HepG2 (cell line): ENCODE data around the gene CHKB. TPM values are rescaled to one million over a fixed set of nuclear protein-coding genes. Genes with fewer than 3 reads are reported as not detected.

Source experiments
- CBX1 ChIP-seq: IDR thresholded peaks from one replicate; pipeline ENCODE4 v1.6.1; 2016; ENCODE audit warnings: antibody characterized with exemption, low read depth
- CBX5 ChIP-seq: sonication (generic); formaldehyde crosslinking; IDR thresholded peaks from 2 replicates; pipeline ENCODE4 v1.4.0; 2020; ENCODE audit warnings: missing genetic modification reagents, borderline replicate concordance
- GPN1 ChIP-seq: sonication (generic); formaldehyde crosslinking; IDR thresholded peaks from 2 replicates; pipeline ENCODE4 v1.5.1; 2020; ENCODE audit warnings: missing genetic modification reagents, borderline replicate concordance
- HDAC2 ChIP-seq: sonication (generic); formaldehyde crosslinking; IDR thresholded peaks from 2 replicates; pipeline ENCODE4 v1.4.0; 2020; ENCODE audit warnings: missing genetic modification reagents
- KMT2A ChIP-seq: sonication (generic); formaldehyde crosslinking; IDR thresholded peaks from 2 replicates; pipeline ENCODE4 v1.4.0; 2020; ENCODE audit warnings: missing genetic modification reagents
- RFX5 ChIP-seq: IDR thresholded peaks from 2 replicates; pipeline ENCODE4 v1.6.1; 2011; ENCODE audit warnings: low read depth, low read length, improper control_type of control experiment
- SP2 ChIP-seq: sonication (generic); formaldehyde crosslinking; IDR thresholded peaks from 2 replicates; pipeline ENCODE4 v1.5.1; 2020; ENCODE audit warnings: mild to moderate bottlenecking, missing genetic modification reagents
- STAT5B ChIP-seq: sonication (generic); formaldehyde crosslinking; IDR thresholded peaks from 2 replicates; pipeline ENCODE4 v1.4.0; 2020; ENCODE audit warnings: missing genetic modification reagents
- TP53 ChIP-seq: sonication (generic); formaldehyde crosslinking; conservative IDR thresholded peaks from 2 replicates; pipeline ENCODE4 v1.4.0; 2020; ENCODE audit warnings: missing genetic modification reagents
- ZBTB1 ChIP-seq: sonication (generic); formaldehyde crosslinking; IDR thresholded peaks from 2 replicates; pipeline ENCODE4 v1.4.0; 2020; ENCODE audit warnings: missing genetic modification reagents, borderline replicate concordance
- ZNF136 ChIP-seq: sonication (generic); formaldehyde crosslinking; IDR thresholded peaks from 2 replicates; pipeline ENCODE4 v1.8.1; 2022; ENCODE audit warnings: low read depth, mild to moderate bottlenecking, moderate library complexity, missing genetic modification reagents
- ZNF143 ChIP-seq: sonication (generic); formaldehyde crosslinking; IDR thresholded peaks from 2 replicates; pipeline ENCODE4 v1.4.0; 2020; ENCODE audit warnings: missing genetic modification reagents
- ZNF331 ChIP-seq: sonication (generic); formaldehyde crosslinking; IDR thresholded peaks from 2 replicates; pipeline ENCODE4 v1.4.0; 2020; ENCODE audit warnings: missing genetic modification reagents
- ZNF430 ChIP-seq: sonication (generic); formaldehyde crosslinking; IDR thresholded peaks from 2 replicates; pipeline ENCODE4 v1.9.0; 2021; ENCODE audit warnings: mild to moderate bottlenecking, missing genetic modification reagents
- ZNF501 ChIP-seq: sonication (generic); formaldehyde crosslinking; IDR thresholded peaks from 2 replicates; pipeline ENCODE4 v1.5.1; 2020; ENCODE audit warnings: mild to moderate bottlenecking, moderate library complexity, missing genetic modification reagents
- ZNF547 ChIP-seq: sonication (generic); formaldehyde crosslinking; IDR thresholded peaks from 2 replicates; pipeline ENCODE4 v1.5.1; 2020; ENCODE audit warnings: mild to moderate bottlenecking, missing genetic modification reagents
- ZNF674 ChIP-seq: sonication (generic); formaldehyde crosslinking; IDR thresholded peaks from 2 replicates; pipeline ENCODE4 v1.5.0; 2020; ENCODE audit warnings: low read depth, mild to moderate bottlenecking, missing genetic modification reagents
- ZNF703 ChIP-seq: sonication (generic); formaldehyde crosslinking; IDR thresholded peaks from 2 replicates; pipeline ENCODE4 v1.5.1; 2020; ENCODE audit warnings: missing genetic modification reagents, mild to moderate bottlenecking, moderate library complexity, borderline replicate concordance
- ZNF746 ChIP-seq: sonication (generic); formaldehyde crosslinking; IDR thresholded peaks from 2 replicates; pipeline ENCODE4 v1.8.0; 2022; ENCODE audit warnings: mild to moderate bottlenecking, missing genetic modification reagents
- ZNF75D ChIP-seq: sonication (generic); formaldehyde crosslinking; IDR thresholded peaks from 2 replicates; pipeline ENCODE4 v1.8.1; 2023; ENCODE audit warnings: missing genetic modification reagents, mild to moderate bottlenecking, borderline replicate concordance
- ZSCAN21 ChIP-seq: sonication (generic); formaldehyde crosslinking; IDR thresholded peaks from 2 replicates; pipeline ENCODE4 v1.8.0; 2022; ENCODE audit warnings: mild to moderate bottlenecking, missing genetic modification reagents, moderate library complexity, borderline replicate concordance
- polyA plus RNA-seq, 8 experiments: library from polyadenylated mRNA; depleted of rRNA in 3 of 8; stranded (reverse) in 7 of 8; unstranded in 1 of 8; fragments of >200 nt; fragmentation: Illumina TruSeq in 4 of 8; extraction: Trizol in 4 of 8; gene quantifications; 2 replicates each; pipeline versions ENCODE4 v1.2.1 to v1.2.3, GENCODE V29; 2011 to 2016; ENCODE audit warnings: low read depth in 4 of 8, missing spikeins in 1 of 8, mixed read lengths in 1 of 8; ENCODE audit not compliant: insufficient read depth in 1 of 8
- total RNA-seq, 5 experiments: library from RNA; depleted of rRNA; stranded (reverse); fragments of >200 nt; fragmentation: Illumina TruSeq; extraction: Trizol; gene quantifications; 2 replicates each; pipeline ENCODE4 v1.2.3, GENCODE V29; 2016; ENCODE audit warnings: low read depth in 1 of 5
- TF ChIP-seq, protein P1 (sequence below): sonication (generic); formaldehyde crosslinking; conservative IDR thresholded peaks from 2 replicates; pipeline ENCODE4 v1.4.0; 2020; ENCODE audit warnings: missing genetic modification reagents
- TF ChIP-seq, protein P2 (sequence below): sonication (generic); formaldehyde crosslinking; IDR thresholded peaks from 2 replicates; pipeline ENCODE4 v1.5.0; 2020; ENCODE audit warnings: mild to moderate bottlenecking, missing genetic modification reagents
- TF ChIP-seq, protein P3 (sequence below): sonication (generic); formaldehyde crosslinking; IDR thresholded peaks from 2 replicates; pipeline ENCODE4 v1.4.0; 2020; ENCODE audit warnings: missing genetic modification reagents, mild to moderate bottlenecking, borderline replicate concordance
- TF ChIP-seq, protein P4 (sequence below): IDR thresholded peaks from 2 replicates; pipeline ENCODE4 v1.6.1; 2016; ENCODE audit warnings: missing compliant biosample characterization, missing genetic modification reagents, borderline replicate concordance

The CHKB gene
- total and polyA plus RNA-seq, 2 of the 13 experiments (the other 11 are each of a cell fraction or from before 2014, with no cell fraction given), result 24.5 to 42.7 TPM

DNA sequence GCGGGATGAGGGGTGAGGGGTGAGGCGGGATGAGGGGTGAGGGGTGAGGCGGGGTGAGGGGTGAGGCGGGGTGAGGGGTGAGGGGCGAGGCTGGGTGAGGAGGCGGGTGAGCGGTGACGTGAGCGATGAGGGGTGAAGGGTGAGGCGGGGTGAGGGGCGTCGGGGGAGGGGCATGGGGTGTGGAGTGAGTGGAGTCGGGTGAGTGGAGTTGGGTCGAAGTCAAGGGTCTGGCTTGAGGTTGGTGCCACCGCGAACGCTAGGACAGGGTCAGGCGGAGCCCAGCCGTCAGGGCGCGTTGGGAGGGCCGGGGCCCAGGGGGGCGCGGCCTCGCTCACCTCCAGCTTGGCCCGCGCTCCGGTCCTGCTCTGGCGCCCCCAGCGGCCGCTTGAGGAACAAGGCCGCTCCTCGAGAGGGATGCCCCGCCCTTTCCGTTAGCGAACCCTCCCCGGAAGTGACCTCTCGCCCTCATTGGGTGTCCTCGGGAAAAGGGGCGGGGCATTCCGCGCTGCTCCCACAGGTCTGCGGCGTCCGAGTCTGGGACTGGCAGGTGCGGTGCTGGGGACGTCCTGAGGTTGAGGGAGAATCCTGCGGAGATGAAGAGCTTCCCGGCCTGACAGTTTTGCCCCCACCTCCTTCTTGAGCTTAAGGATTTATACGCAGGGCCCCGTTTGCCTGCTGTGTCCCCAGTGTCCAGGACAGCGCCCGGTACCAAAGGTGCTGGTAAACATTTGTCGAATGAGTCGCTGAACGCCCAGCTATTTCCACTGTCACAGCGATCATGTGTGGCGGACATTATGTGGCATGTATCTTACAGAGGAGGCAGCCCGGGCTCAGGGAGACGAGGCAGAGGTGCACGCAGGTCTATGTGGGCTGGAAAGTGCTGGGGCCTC is 19.9 kb downstream of the CHKB start, which contains the start of gene SYCE3 (continued):
- TF ChIP-seq TP53, result no peak
- no peak for TF ChIP-seq ZNF703 (CRISPR knock-in tag)
- no peak for TF ChIP-seq ZNF746 (CRISPR knock-in tag)
- no peak for TF ChIP-seq STAT5B (CRISPR knock-in tag)
- TF ChIP-seq GPN1 (CRISPR knock-in tag), result no peak
- no peak for TF ChIP-seq ZNF75D (CRISPR knock-in tag)
- TF ChIP-seq, protein P1, sequence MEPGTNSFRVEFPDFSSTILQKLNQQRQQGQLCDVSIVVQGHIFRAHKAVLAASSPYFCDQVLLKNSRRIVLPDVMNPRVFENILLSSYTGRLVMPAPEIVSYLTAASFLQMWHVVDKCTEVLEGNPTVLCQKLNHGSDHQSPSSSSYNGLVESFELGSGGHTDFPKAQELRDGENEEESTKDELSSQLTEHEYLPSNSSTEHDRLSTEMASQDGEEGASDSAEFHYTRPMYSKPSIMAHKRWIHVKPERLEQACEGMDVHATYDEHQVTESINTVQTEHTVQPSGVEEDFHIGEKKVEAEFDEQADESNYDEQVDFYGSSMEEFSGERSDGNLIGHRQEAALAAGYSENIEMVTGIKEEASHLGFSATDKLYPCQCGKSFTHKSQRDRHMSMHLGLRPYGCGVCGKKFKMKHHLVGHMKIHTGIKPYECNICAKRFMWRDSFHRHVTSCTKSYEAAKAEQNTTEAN (CRISPR knock-in tag), result no peak
- TF ChIP-seq ZBTB1 (CRISPR knock-in tag), result no peak
- TF ChIP-seq HDAC2 (CRISPR knock-in tag), result peak; percentile 63; the same call in 1 of the 2 replicates
- TF ChIP-seq, protein P2, sequence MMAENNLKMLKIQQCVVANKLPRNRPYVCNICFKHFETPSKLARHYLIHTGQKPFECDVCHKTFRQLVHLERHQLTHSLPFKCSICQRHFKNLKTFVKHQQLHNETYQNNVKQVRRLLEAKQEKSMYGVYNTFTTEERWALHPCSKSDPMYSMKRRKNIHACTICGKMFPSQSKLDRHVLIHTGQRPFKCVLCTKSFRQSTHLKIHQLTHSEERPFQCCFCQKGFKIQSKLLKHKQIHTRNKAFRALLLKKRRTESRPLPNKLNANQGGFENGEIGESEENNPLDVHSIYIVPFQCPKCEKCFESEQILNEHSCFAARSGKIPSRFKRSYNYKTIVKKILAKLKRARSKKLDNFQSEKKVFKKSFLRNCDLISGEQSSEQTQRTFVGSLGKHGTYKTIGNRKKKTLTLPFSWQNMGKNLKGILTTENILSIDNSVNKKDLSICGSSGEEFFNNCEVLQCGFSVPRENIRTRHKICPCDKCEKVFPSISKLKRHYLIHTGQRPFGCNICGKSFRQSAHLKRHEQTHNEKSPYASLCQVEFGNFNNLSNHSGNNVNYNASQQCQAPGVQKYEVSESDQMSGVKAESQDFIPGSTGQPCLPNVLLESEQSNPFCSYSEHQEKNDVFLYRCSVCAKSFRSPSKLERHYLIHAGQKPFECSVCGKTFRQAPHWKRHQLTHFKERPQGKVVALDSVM (CRISPR knock-in tag), result no peak
- TF ChIP-seq ZNF143 (CRISPR knock-in tag), result no peak
- TF ChIP-seq RFX5, result no peak
- TF ChIP-seq ZNF136 (CRISPR knock-in tag), result peak; percentile 88; the same call in 1 of the 2 replicates
- TF ChIP-seq, protein P3, sequence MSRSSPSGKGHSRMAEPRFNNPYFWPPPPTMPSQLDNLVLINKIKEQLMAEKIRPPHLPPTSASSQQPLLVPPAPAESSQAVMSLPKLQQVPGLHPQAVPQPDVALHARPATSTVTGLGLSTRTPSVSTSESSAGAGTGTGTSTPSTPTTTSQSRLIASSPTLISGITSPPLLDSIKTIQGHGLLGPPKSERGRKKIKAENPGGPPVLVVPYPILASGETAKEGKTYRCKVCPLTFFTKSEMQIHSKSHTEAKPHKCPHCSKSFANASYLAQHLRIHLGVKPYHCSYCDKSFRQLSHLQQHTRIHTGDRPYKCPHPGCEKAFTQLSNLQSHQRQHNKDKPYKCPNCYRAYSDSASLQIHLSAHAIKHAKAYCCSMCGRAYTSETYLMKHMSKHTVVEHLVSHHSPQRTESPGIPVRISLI, result no peak; the same call in 1 of the 2 replicates
- no peak for TF ChIP-seq ZNF674 (CRISPR knock-in tag)
- 0 out of 2 replicates have a peak, but pooled peaks have one; percentile 28 for TF ChIP-seq ZSCAN21 (CRISPR knock-in tag)
- no peak for TF ChIP-seq ZNF430 (CRISPR knock-in tag)
- peak; percentile 82 for TF ChIP-seq SP2 (CRISPR knock-in tag)
- TF ChIP-seq ZNF501 (CRISPR knock-in tag), result peak; percentile 83
- 0 out of 2 replicates have a peak, but pooled peaks have one; percentile 22 for TF ChIP-seq KMT2A (CRISPR knock-in tag)
- TF ChIP-seq, protein P4, sequence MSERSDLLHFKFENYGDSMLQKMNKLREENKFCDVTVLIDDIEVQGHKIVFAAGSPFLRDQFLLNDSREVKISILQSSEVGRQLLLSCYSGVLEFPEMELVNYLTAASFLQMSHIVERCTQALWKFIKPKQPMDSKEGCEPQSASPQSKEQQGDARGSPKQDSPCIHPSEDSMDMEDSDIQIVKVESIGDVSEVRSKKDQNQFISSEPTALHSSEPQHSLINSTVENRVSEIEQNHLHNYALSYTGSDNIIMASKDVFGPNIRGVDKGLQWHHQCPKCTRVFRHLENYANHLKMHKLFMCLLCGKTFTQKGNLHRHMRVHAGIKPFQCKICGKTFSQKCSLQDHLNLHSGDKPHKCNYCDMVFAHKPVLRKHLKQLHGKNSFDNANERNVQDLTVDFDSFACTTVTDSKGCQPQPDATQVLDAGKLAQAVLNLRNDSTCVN (CRISPR knock-in tag), result peak; percentile 21; the same call in 1 of the 2 replicates
- peak; percentile 40; the same call in 1 of the 2 replicates for TF ChIP-seq ZNF331 (CRISPR knock-in tag)
- TF ChIP-seq CBX5 (CRISPR knock-in tag), result 0 out of 2 replicates have a peak, but pooled peaks have one; percentile 12
- no peak for TF ChIP-seq CBX1
- 0 out of 2 replicates have a peak, but pooled peaks have one; percentile 55 for TF ChIP-seq ZNF547
